H1 (cell line): ENCODE data around the gene HEATR5A. TPM values are rescaled to one million over a fixed set of nuclear protein-coding genes. Genes with fewer than 3 reads are reported as not detected.

Experiments
- ATF3 ChIP-seq: IDR thresholded peaks from 2 replicates; pipeline ENCODE4 v1.6.1; 2011; ENCODE audit warnings: low read depth, mild to moderate bottlenecking, low read length; ENCODE audit not compliant: insufficient read depth
- EGR1 ChIP-seq: IDR thresholded peaks from 2 replicates; pipeline ENCODE4 v1.6.1; 2011; ENCODE audit warnings: low read depth, low read length, borderline replicate concordance
- KDM5A ChIP-seq: fragments of 200-600 bp; IDR thresholded peaks from 2 replicates; pipeline ENCODE4 v1.7.1; 2012; ENCODE audit warnings: mild to moderate bottlenecking, low read length, inconsistent platforms, mixed read lengths
- NRF1 ChIP-seq: IDR thresholded peaks from 2 replicates; pipeline ENCODE4 v1.6.1; 2011; ENCODE audit warnings: mild to moderate bottlenecking, low read depth, low read length, improper control_type of control experiment
- SP4 ChIP-seq: IDR thresholded peaks from 2 replicates; pipeline ENCODE4 v1.6.1; 2012; ENCODE audit warnings: low read length, inconsistent platforms
- YY1 ChIP-seq: IDR thresholded peaks from 2 replicates; pipeline ENCODE4 v1.6.1; 2011; ENCODE audit warnings: low read depth, mild to moderate bottlenecking, low read length
- polyA plus RNA-seq, 7 experiments: library from polyadenylated mRNA; depleted of rRNA in 3 of 7; stranded (reverse) in 5 of 7; unstranded in 2 of 7; fragments of >200 nt in 5 of 7; fragments of 200-250 nt in 2 of 7; gene quantifications; 1 replicate in 5 of 7; 2 replicates in 1 of 7; 4 replicates in 1 of 7; pipeline versions ENCODE4 v1.2.1 to v1.2.3, GENCODE V29; 2011 to 2013; ENCODE audit warnings: missing spikeins in 2 of 7, mixed read lengths in 2 of 7
- total RNA-seq: library from RNA; stranded (reverse); fragmentation: NEBNext Ultra II Directional; extraction: Animal tissue kit (Norgen Biotek cat#: 25700); gene quantifications from 2 replicates; pipeline ENCODE4 v1.2.1, GENCODE V29; 2021

Gene HEATR5A
- total and polyA plus RNA-seq, 2 of the 8 experiments (the other 6 are each of a cell fraction or from before 2014, with no cell fraction given), result 9.0 to 36.2 TPM

- TF ChIP-seq KDM5A (no peak), ATF3 (no peak), EGR1 (no peak), YY1 (no peak), NRF1 (no peak), SP4 (no peak)
Measured at GRCh38 chr14:31387091-31387490, 33.3 kb downstream of the HEATR5A start (continued).
